NCI-H2029 treated with DMSO at 0.1 percent for 48 hours (cell line): ENCODE results near the gene CTDSPL.

Source experiments
- DNase-seq: peaks from one replicate; lab custom pipeline; 2025; lab: John Stamatoyannopoulos, UW

CTDSPL gene

GRCh38 chr3:37988931-37989525 is 127.3 kb downstream of the CTDSPL start:
- DNase-seq: no peak

- no peak for DNase-seq
These were observed 128.3 kb downstream of the CTDSPL start for GRCh38 chr3:37989821-37990480.

GRCh38 chr3:37990527-37990926 is 128.8 kb downstream of the CTDSPL start, which contains the start of gene VILL:
VILL (plus strand) TSS chr3:37990786; CDS start chr3:37993673, 2,887 bp downstream.
- no peak for DNase-seq

- DNase-seq: no peak
These were observed 129.4 kb downstream of the CTDSPL start for GRCh38 chr3:37991109-37991508.

GRCh38 chr3:37991823-37992222 is 130.1 kb downstream of the CTDSPL start:
- no peak for DNase-seq

- no peak for DNase-seq
These were observed 130.8 kb downstream of the CTDSPL start for GRCh38 chr3:37992271-37993066.

- DNase-seq: no peak
These were observed 131.4 kb downstream of the CTDSPL start for GRCh38 chr3:37993067-37993455.

- DNase-seq: no peak
These were observed 131.8 kb downstream of the CTDSPL start for GRCh38 chr3:37993460-37993819.

GRCh38 chr3:37993820-37994638 is 132.3 kb downstream of the CTDSPL start:
- no peak for DNase-seq

- DNase-seq: no peak
These were observed 132.9 kb downstream of the CTDSPL start for GRCh38 chr3:37994639-37994972.

- DNase-seq: no peak
These were observed 134.3 kb downstream of the CTDSPL start for GRCh38 chr3:37995652-37996641.

- peak; percentile 77 for DNase-seq
These were observed 135.2 kb downstream of the CTDSPL start for GRCh38 chr3:37996785-37997301.

- no peak for DNase-seq
These were observed 135.7 kb downstream of the CTDSPL start for GRCh38 chr3:37997342-37997741.

- no peak for DNase-seq
These were observed 136.2 kb downstream of the CTDSPL start for GRCh38 chr3:37997791-37998370.

GRCh38 chr3:37999836-38000235 is 138.2 kb downstream of the CTDSPL start:
- DNase-seq: no peak

GRCh38 chr3:38000242-38000916 is 138.7 kb downstream of the CTDSPL start:
- no peak for DNase-seq

- no peak for DNase-seq
These were observed 139.3 kb downstream of the CTDSPL start for GRCh38 chr3:38000965-38001455.

- no peak for DNase-seq
These were observed 139.9 kb downstream of the CTDSPL start for GRCh38 chr3:38001456-38002081.

GRCh38 chr3:38002291-38002876 is 140.7 kb downstream of the CTDSPL start:
- DNase-seq: no peak
